NB4 (cell line): Measurements from ENCODE around the gene LRBA.

ENCODE experiments used
- CTCF ChIP-seq: IDR thresholded peaks from one replicate; pipeline ENCODE4 v1.5.1; 2012; ENCODE audit warnings: low read depth, low read length
- POLR2A ChIP-seq: IDR thresholded peaks from 2 replicates; pipeline ENCODE4 v1.6.1; 2011; ENCODE audit warnings: mild to moderate bottlenecking; ENCODE audit not compliant: insufficient read length; ENCODE audit errors: extremely low read depth

DNA sequence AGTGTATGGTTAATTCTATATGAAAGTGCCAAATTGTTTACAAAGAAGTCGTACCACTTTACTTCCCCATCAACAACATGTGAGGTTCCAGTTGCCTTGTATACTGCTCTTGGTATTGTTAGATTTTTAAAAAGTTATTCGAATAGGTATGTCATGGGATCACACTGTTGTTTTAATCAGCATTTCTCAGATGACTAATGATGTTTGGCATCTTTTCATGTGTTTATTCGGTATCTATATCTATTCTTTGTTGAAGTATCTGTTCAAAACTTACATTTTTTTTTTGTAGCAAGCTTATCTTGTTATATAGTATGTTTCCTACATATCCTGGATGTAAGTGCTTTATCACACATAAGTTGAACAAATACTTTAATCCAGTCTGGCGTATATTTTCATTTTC is 532.5 kb downstream of the LRBA start:
- TF ChIP-seq POLR2A (no peak), CTCF (no peak)
